Measurements from ENCODE around the gene CTR9. TPM values are rescaled to one million over a fixed set of nuclear protein-coding genes. Genes with fewer than 3 reads are reported as not detected.

The CTR9 gene
- total RNA-seq, 1 experiment from 2014 or later, result 34.0 TPM

- no peak for DNase-seq
- Mint-ChIP-seq H3K27ac (ENCODE audit: unreplicated experiment) (no peak overlapping the region), H3K4me1 (ENCODE audit: low read depth, unreplicated experiment) (no peaks in the 10 kb centered on the region), H3K4me3 (ENCODE audit: low read depth, unreplicated experiment) (no peak overlapping the region), H3K9me3 (ENCODE audit: low read depth, unreplicated experiment) (no peaks in the 10 kb centered on the region), H3K27me3 (ENCODE audit: unreplicated experiment) (peaks cover 49% of the 10 kb centered on the region), H3K36me3 (ENCODE audit: insufficient read depth, unreplicated experiment) (no peaks in the 10 kb centered on the region)
- intact Hi-C loops (cut with micrococcal nuclease; ENCODE audit: unreplicated experiment), result no loop called here
- no TSS peak for BruUV-seq (replicated peaks)
- CTCF ChIA-PET, result no interaction called here
- TF ChIP-seq, protein P1, sequence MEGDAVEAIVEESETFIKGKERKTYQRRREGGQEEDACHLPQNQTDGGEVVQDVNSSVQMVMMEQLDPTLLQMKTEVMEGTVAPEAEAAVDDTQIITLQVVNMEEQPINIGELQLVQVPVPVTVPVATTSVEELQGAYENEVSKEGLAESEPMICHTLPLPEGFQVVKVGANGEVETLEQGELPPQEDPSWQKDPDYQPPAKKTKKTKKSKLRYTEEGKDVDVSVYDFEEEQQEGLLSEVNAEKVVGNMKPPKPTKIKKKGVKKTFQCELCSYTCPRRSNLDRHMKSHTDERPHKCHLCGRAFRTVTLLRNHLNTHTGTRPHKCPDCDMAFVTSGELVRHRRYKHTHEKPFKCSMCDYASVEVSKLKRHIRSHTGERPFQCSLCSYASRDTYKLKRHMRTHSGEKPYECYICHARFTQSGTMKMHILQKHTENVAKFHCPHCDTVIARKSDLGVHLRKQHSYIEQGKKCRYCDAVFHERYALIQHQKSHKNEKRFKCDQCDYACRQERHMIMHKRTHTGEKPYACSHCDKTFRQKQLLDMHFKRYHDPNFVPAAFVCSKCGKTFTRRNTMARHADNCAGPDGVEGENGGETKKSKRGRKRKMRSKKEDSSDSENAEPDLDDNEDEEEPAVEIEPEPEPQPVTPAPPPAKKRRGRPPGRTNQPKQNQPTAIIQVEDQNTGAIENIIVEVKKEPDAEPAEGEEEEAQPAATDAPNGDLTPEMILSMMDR (IDR thresholded peaks at IDR 0.05; ENCODE audit: unreplicated experiment), result no peak
Measured at GRCh38 chr11:10715571-10715970, 35.5 kb upstream of the CTR9 start.

DNA sequence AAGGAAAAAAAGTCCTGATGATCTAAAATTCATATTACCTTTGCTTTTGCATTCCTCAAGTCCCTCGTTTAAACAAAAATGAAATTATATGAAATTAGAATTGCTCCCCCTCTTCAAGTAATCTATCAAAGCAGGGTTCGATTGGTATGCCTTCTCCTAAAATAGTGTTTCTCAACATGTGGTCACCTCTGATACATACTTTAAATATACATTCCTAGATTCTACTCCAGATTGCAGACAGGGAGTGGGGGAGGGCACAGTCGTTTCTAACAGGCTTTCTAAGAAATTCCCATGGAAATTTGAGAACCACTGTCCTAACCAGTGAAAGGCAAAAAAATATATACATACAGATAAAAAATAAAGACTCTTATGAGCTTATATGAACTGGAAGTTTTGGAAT lies 34.9 kb upstream of the CTR9 start:
- no peak overlapping the region for H3K27ac Mint-ChIP-seq (ENCODE audit: unreplicated experiment)
- CTCF ChIA-PET, result no interaction called here
- H3K9me3 Mint-ChIP-seq (ENCODE audit: low read depth, unreplicated experiment), result no peaks in the 10 kb centered on the region
- intact Hi-C loops (cut with micrococcal nuclease; ENCODE audit: unreplicated experiment), result no loop called here
- H3K36me3 Mint-ChIP-seq (ENCODE audit: insufficient read depth, unreplicated experiment), result no peaks in the 10 kb centered on the region
- DNase-seq, result no peak
- peaks cover 49% of the 10 kb centered on the region for H3K27me3 Mint-ChIP-seq (ENCODE audit: unreplicated experiment)
- no peaks in the 10 kb centered on the region for H3K4me1 Mint-ChIP-seq (ENCODE audit: low read depth, unreplicated experiment)
- no peak overlapping the region for H3K4me3 Mint-ChIP-seq (ENCODE audit: low read depth, unreplicated experiment)
- no TSS peak for BruUV-seq (replicated peaks)
- TF ChIP-seq, protein P1 (IDR thresholded peaks at IDR 0.05; ENCODE audit: unreplicated experiment), result no peak

DNA sequence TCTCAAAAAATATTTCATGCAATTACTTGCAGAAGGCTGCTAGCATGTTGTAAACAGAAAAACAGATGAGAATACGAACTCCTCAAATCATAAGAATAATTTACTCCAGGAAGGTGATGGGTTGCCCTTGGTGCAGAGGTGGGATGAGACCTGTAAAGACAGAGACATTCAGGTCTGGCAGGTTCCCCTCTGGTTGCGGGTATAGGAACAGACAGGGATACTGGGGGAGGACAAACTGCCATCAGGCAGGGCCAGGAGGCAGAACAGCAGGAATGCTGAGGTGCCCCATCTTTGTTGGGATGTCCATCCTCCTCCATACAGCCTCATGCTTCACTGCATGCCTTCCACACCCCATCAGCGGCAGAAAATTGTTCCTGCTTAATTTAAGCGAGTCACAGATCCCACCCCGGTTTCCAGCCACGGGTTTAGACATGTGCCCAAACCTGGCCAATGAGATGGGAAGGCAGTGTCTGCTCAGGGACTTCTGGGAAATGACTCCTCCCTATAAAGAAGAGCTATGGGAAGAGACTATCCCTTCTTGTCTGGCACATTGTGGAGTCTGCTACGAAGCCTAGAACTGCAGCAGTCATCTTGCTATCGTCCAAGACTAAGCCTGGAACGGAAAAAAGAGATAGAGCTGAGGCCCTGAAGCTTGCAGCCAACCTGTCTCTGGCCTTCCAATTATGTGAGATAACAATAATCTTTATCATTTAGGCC lies 34.3 kb upstream of the CTR9 start:
- BruUV-seq (replicated peaks), result no TSS peak
- no peaks in the 10 kb centered on the region for H3K36me3 Mint-ChIP-seq (ENCODE audit: insufficient read depth, unreplicated experiment)
- no peaks in the 10 kb centered on the region for H3K9me3 Mint-ChIP-seq (ENCODE audit: low read depth, unreplicated experiment)
- H3K4me3 Mint-ChIP-seq (ENCODE audit: low read depth, unreplicated experiment), result no peak overlapping the region
- intact Hi-C loops (cut with micrococcal nuclease; ENCODE audit: unreplicated experiment), result no loop called here
- H3K4me1 Mint-ChIP-seq (ENCODE audit: low read depth, unreplicated experiment), result no peaks in the 10 kb centered on the region
- H3K27me3 Mint-ChIP-seq (ENCODE audit: unreplicated experiment), result peaks cover 54% of the 10 kb centered on the region
- no peak overlapping the region for H3K27ac Mint-ChIP-seq (ENCODE audit: unreplicated experiment)
- DNase-seq, result no peak
- CTCF ChIA-PET, result no interaction called here
- TF ChIP-seq, protein P1 (IDR thresholded peaks at IDR 0.05; ENCODE audit: unreplicated experiment), result no peak

GRCh38 chr11:10719616-10720015 lies 31.4 kb upstream of the CTR9 start:
- CTCF ChIA-PET, result no interaction called here
- BruUV-seq (replicated peaks), result no TSS peak
- Mint-ChIP-seq H3K27me3 (ENCODE audit: unreplicated experiment) (peaks cover 73% of the 10 kb centered on the region), H3K4me1 (ENCODE audit: low read depth, unreplicated experiment) (no peaks in the 10 kb centered on the region), H3K4me3 (ENCODE audit: low read depth, unreplicated experiment) (no peak overlapping the region), H3K27ac (ENCODE audit: unreplicated experiment) (no peak overlapping the region), H3K36me3 (ENCODE audit: insufficient read depth, unreplicated experiment) (no peaks in the 10 kb centered on the region), H3K9me3 (ENCODE audit: low read depth, unreplicated experiment) (no peaks in the 10 kb centered on the region)
- TF ChIP-seq, protein P1 (IDR thresholded peaks at IDR 0.05; ENCODE audit: unreplicated experiment), result no peak
- intact Hi-C loops (cut with micrococcal nuclease; ENCODE audit: unreplicated experiment), result no loop called here
- no peak for DNase-seq

All from Calu3 (cell line).